ENCODE data around the gene TMEM95.

The TMEM95 gene

DNA sequence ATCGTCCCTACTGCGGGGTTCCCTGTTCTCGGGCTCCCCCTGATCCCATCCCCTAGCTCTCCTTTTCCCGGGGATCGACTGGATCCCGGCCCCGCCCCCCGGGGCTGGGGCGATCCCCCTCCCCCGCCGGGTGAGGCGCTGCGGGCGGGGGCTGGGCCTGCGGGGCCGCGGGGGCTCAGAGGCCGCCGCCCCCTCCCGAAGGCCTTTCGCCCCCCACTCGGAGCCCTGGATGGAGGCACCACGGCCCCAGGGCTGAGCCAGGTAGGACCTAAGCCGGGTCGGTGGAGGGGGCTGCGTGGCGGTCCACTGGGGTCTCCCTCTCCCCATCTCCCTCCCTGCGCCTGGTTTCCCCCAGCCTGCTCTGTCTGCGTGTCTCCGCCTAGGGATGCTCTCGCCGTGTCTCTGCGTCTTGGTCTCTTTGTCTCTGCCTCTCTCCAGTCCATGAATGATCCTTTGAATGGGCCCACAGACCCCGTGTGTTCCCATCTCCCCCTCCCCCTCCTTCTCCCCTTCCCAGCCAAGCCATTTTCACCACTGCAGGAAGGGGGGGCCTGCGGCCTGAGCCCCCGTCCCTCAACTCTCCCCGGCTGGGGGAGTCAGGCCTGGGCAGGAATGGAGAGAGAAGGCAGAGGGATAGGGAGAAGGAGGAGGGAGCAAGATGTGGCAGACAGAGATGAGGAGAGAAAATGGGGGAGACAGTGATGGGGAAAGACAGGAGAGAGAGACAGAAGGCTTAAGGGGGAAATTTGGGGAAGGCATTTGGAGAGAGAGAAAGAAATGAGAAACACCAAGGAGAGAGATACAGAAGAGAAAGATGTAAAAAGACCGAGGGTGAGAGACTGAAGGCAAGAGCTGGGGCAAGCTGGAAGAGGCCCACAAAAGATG is 50.6 kb downstream of the TMEM95 start:
- no peak for DNase-seq

- no peak for DNase-seq
Observed at GRCh38 chr17:7406235-7406825, 51.4 kb downstream of the TMEM95 start.

Data from DMS153 (cell line).